Gastrocnemius medialis (tissue), 4 donors: ENCODE data around the gene TIAM2. TPM values are rescaled to one million over a fixed set of nuclear protein-coding genes. Genes with fewer than 3 reads are reported as not detected.

Experiments used
- ATAC-seq, 2 donors: fragments of 150-250 bp; one replicate each; pipeline ENCODE4 v1.9.1; 2016
- DNase-seq, 2 donors: peaks; one replicate each; pipeline ENCODE4 v3.0.0-alpha.2; 2019
- H3K27ac ChIP-seq, 4 donors: fragments of 200-600 bp; sonication (generic); 1 replicate in 1 of 4; 2 replicates in 3 of 4; pipeline ENCODE4 v1.5.1; 2016 to 2018; ENCODE audit warnings: mild to moderate bottlenecking in 2 of 4, moderate library complexity in 1 of 4
- H3K27me3 ChIP-seq, 3 donors: fragments of 200-600 bp; sonication (generic) in 2 of 3; 1 replicate in 1 of 3; 2 replicates in 2 of 3; pipeline versions ENCODE4 v1.5.1 to v1.6.0; 2016 to 2019; ENCODE audit warnings: mild to moderate bottlenecking in 1 of 3, moderate library complexity in 1 of 3
- H3K36me3 ChIP-seq, 2 donors: fragments of 200-600 bp; sonication (generic) in 1 of 2; one replicate each; pipeline ENCODE4 v1.5.1; 2017 to 2018
- H3K4me1 ChIP-seq, 2 donors: fragments of 200-600 bp; sonication (generic) in 1 of 2; one replicate each; pipeline ENCODE4 v1.5.1; 2016 to 2017; ENCODE audit warnings: mild to moderate bottlenecking in 2 of 2
- H3K4me3 ChIP-seq, 4 donors: fragments of 200-600 bp; sonication (generic) in 3 of 4; 1 replicate in 1 of 4; 2 replicates in 3 of 4; pipeline ENCODE4 v1.5.1; 2016 to 2019; ENCODE audit warnings: mild to moderate bottlenecking in 2 of 4
- H3K9me3 ChIP-seq, 3 donors: fragments of 200-600 bp; sonication (generic) in 2 of 3; 1 replicate in 1 of 3; 2 replicates in 2 of 3; pipeline ENCODE4 v1.5.1; 2016 to 2019
- CTCF ChIP-seq, 5 experiments: fragments of 450-650 bp in 3 of 5; fragments of 200-600 bp in 2 of 5; sonication (generic) in 2 of 5; IDR thresholded peaks in 4 of 5; conservative IDR thresholded peaks in 1 of 5; 1 replicate in 4 of 5; 2 replicates in 1 of 5; pipeline ENCODE4 v1.5.1; 2016 to 2019; ENCODE audit warnings: antibody characterized with exemption in 5 of 5, mild to moderate bottlenecking in 3 of 5, moderate library complexity in 3 of 5
- POLR2A ChIP-seq, 2 donors: fragments of 450-650 bp; IDR thresholded peaks; one replicate each; pipeline ENCODE4 v1.6.1; 2017; ENCODE audit warnings: antibody characterized with exemption in 2 of 2, mild to moderate bottlenecking in 2 of 2, moderate library complexity in 2 of 2
- in situ Hi-C, 4 donors: fragments of 200-750 bp; cut with MboI; loops; one replicate each; pipeline versions ENCODE4 v1.15.0 to v1.8.0; 2017; ENCODE audit warnings: low sequenced_read_pairs in 4 of 4
- intact Hi-C: fragments of 100-400 bp; cut with DNase I; formaldehyde crosslinking; loops from one replicate; pipeline ENCODE4 v1.15.1; 2023; ENCODE audit warnings: low total_unique reads
- total RNA-seq, 4 donors: library from RNA; depleted of rRNA; stranded (reverse); fragments of >200 nt; gene quantifications; one replicate each; pipeline versions ENCODE4 v1.1.0 to v1.2.3, GENCODE V29; 2016

TIAM2 gene
- total RNA-seq, 4 donors from 2014 or later, result 4.4 to 18.8 (median 13.6) TPM

GRCh38 chr6:155190677-155191076, 195.6 kb downstream of the TIAM2 start:
- no peak for TF ChIP-seq POLR2A (IDR thresholded peaks at IDR 0.05)
- no peak for TF ChIP-seq CTCF (IDR thresholded peaks at IDR 0.05 in 4 of 5, conservative IDR thresholded peaks at IDR 0.05 in 1 of 5)
- no peaks in the 10 kb centered on the region for H3K27me3 ChIP-seq
- ATAC-seq, result no peak
- no peak overlapping the region for H3K27ac ChIP-seq
- H3K4me3 ChIP-seq, result no peak overlapping the region
- no peak for DNase-seq
- no peaks in the 10 kb centered on the region for H3K9me3 ChIP-seq
- no peaks in the 10 kb centered on the region for H3K36me3 ChIP-seq
- in situ Hi-C loops, result no loop called here
- peaks cover 11 to 14% of the 10 kb centered on the region in 2 donors for H3K4me1 ChIP-seq
- intact Hi-C loops, result no loop called here

- Histone ChIP-seq H3K36me3 (no peaks in the 10 kb centered on the region), H3K27me3 (no peaks in the 10 kb centered on the region), H3K27ac (no peak overlapping the region), H3K9me3 (no peaks in the 10 kb centered on the region), H3K4me3 (no peak overlapping the region), H3K4me1 (peaks cover 10 to 11% of the 10 kb centered on the region in 2 donors)
- TF ChIP-seq POLR2A (IDR thresholded peaks at IDR 0.05), result no peak
- TF ChIP-seq CTCF (IDR thresholded peaks at IDR 0.05 in 4 of 5, conservative IDR thresholded peaks at IDR 0.05 in 1 of 5), result no peak
- in situ Hi-C loops (no loop called here), intact Hi-C loops (no loop called here)
- DNase-seq (no peak), ATAC-seq (no peak)
Measured at GRCh38 chr6:155193526-155193925, 198.4 kb downstream of the TIAM2 start.

DNA sequence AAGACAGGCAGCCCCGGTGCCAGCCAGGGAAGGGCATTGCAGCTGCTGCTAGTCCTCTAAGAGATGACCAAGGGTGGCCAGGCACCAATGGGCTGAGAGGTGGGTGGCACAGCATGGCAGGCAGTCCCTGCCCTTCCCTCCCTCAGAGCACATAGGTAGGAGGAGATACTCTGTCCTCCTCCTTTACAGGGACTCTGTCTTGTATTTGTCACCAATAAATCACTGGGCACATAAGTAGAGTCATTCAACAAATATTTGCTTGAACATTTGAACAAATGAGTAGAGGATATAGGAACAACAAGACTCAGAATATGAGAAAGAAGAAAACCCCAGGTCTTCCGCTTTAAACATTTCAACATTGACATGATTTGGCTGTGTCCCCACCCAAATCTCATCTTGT, 199.3 kb downstream of the TIAM2 start:
- H3K9me3 ChIP-seq, result no peaks in the 10 kb centered on the region
- no peak overlapping the region for H3K27ac ChIP-seq
- no peak for DNase-seq
- intact Hi-C loops (no loop called here), in situ Hi-C loops (no loop called here)
- ATAC-seq, result no peak
- no peaks in the 10 kb centered on the region for H3K36me3 ChIP-seq
- H3K27me3 ChIP-seq, result no peaks in the 10 kb centered on the region
- peaks cover under 1 to 6% of the 10 kb centered on the region in 2 donors for H3K4me1 ChIP-seq
- no peak overlapping the region for H3K4me3 ChIP-seq
- TF ChIP-seq CTCF (IDR thresholded peaks at IDR 0.05 in 4 of 5, conservative IDR thresholded peaks at IDR 0.05 in 1 of 5) (no peak), POLR2A (IDR thresholded peaks at IDR 0.05) (no peak)

DNA sequence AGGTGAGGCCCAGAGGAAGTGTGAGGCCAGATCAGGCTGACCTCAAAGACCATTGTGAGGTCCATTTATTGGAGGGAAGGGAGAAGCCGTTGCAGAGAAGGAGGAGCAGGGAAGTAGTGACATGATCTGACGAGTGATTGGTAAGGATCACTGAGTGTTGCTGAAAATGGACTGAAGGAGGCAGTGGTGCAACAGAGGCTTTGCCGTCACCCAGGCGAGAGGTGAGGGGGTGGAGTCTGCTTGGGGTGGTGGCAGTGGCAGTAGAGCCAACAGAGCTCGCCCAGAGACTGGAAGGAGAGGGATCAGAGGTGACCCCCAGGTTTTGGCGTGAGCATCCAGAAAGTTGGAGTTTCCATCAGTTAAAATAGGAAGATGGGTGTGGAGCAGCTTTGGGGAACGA, 200.8 kb downstream of the TIAM2 start:
- H3K9me3 ChIP-seq, result no peaks in the 10 kb centered on the region
- H3K4me3 ChIP-seq, result no peak overlapping the region
- ATAC-seq (no peak), DNase-seq (no peak)
- H3K36me3 ChIP-seq, result no peaks in the 10 kb centered on the region
- no peaks in the 10 kb centered on the region for H3K4me1 ChIP-seq
- no peak overlapping the region for H3K27ac ChIP-seq
- intact Hi-C loops, result no loop called here
- in situ Hi-C loops, result no loop called here
- no peak for TF ChIP-seq CTCF (IDR thresholded peaks at IDR 0.05 in 4 of 5, conservative IDR thresholded peaks at IDR 0.05 in 1 of 5)
- no peak for TF ChIP-seq POLR2A (IDR thresholded peaks at IDR 0.05)
- H3K27me3 ChIP-seq, result no peaks in the 10 kb centered on the region

- no peak for ATAC-seq
- no peak for DNase-seq
- H3K9me3 ChIP-seq, result no peaks in the 10 kb centered on the region
- no peaks in the 10 kb centered on the region for H3K4me1 ChIP-seq
- in situ Hi-C loops (no loop called here), intact Hi-C loops (no loop called here)
- no peaks in the 10 kb centered on the region for H3K27me3 ChIP-seq
- TF ChIP-seq POLR2A (IDR thresholded peaks at IDR 0.05) (no peak), CTCF (IDR thresholded peaks at IDR 0.05 in 4 of 5, conservative IDR thresholded peaks at IDR 0.05 in 1 of 5) (no peak)
- no peak overlapping the region for H3K4me3 ChIP-seq
- no peak overlapping the region for H3K27ac ChIP-seq
- H3K36me3 ChIP-seq, result no peaks in the 10 kb centered on the region
Measured at GRCh38 chr6:155196911-155197310, 201.8 kb downstream of the TIAM2 start.
